Nephron progenitor cell (in vitro differentiated cells): ENCODE measurements around the gene ORM1.
A peak's percentile ranks its signal among the peaks of the same experiment; 100 is the strongest.

Source experiments
- DNase-seq: peaks from one replicate; pipeline ENCODE4 v3.0.0; 2021
- H3K27ac Mint-ChIP-seq: 2 replicates; pipeline ENCODE4 v1.8.0; 2021; ENCODE audit warnings: mild to moderate bottlenecking, moderate library complexity, mixed read lengths
- H3K27me3 Mint-ChIP-seq: 2 replicates; pipeline ENCODE4 v1.8.0; 2021; ENCODE audit warnings: mild to moderate bottlenecking, low read depth, mixed read lengths; ENCODE audit not compliant: poor library complexity
- H3K36me3 Mint-ChIP-seq: 2 replicates; pipeline ENCODE4 v1.8.0; 2021; ENCODE audit warnings: low read depth, mixed read lengths
- H3K4me1 Mint-ChIP-seq: 2 replicates; pipeline ENCODE4 v1.8.0; 2021; ENCODE audit warnings: mixed read lengths
- H3K4me3 Mint-ChIP-seq: 2 replicates; pipeline ENCODE4 v1.8.0; 2021; ENCODE audit warnings: mild to moderate bottlenecking, moderate library complexity, mixed read lengths
- H3K9me3 Mint-ChIP-seq: 2 replicates; pipeline ENCODE4 v1.8.0; 2021; ENCODE audit warnings: mild to moderate bottlenecking, moderate library complexity, mixed read lengths
- CTCF ChIP-seq: fragments of 200-600 bp; sonication (generic); IDR thresholded peaks from 2 replicates; pipeline ENCODE4 v1.5.0; 2021; ENCODE audit warnings: antibody characterized with exemption

Gene ORM1

GRCh38 chr9:114364134-114365041 is 41.5 kb downstream of the ORM1 start:
- no peak for DNase-seq
- H3K27ac Mint-ChIP-seq, result peak overlapping the region; percentile 48
- no peaks in the 10 kb centered on the region for H3K27me3 Mint-ChIP-seq
- peaks cover 32% of the 10 kb centered on the region for H3K36me3 Mint-ChIP-seq
- no peak overlapping the region for H3K4me3 Mint-ChIP-seq
- peaks cover 4% of the 10 kb centered on the region for H3K4me1 Mint-ChIP-seq
- H3K9me3 Mint-ChIP-seq, result no peaks in the 10 kb centered on the region
- TF ChIP-seq CTCF, result no peak

- H3K27ac Mint-ChIP-seq, result no peak overlapping the region
- no peak for DNase-seq
These were observed 42.3 kb downstream of the ORM1 start for GRCh38 chr9:114365194-114365593.

GRCh38 chr9:114366334-114367128 is 43.6 kb downstream of the ORM1 start:
- Mint-ChIP-seq H3K9me3 (no peaks in the 10 kb centered on the region), H3K4me3 (no peak overlapping the region), H3K36me3 (peaks cover 20% of the 10 kb centered on the region), H3K27me3 (no peaks in the 10 kb centered on the region), H3K27ac (peak overlapping the region; percentile 13), H3K4me1 (peaks cover 18% of the 10 kb centered on the region)
- no peak for DNase-seq
- no peak for TF ChIP-seq CTCF

More at GRCh38 chr9:114365194-114365593, 42.3 kb downstream of the ORM1 start:
- Mint-ChIP-seq H3K27me3 (no peaks in the 10 kb centered on the region), H3K9me3 (no peaks in the 10 kb centered on the region), H3K36me3 (peaks cover 30% of the 10 kb centered on the region), H3K4me3 (no peak overlapping the region), H3K4me1 (peaks cover 9% of the 10 kb centered on the region)
- no peak for TF ChIP-seq CTCF

- DNase-seq, result no peak
- no peak overlapping the region for H3K4me3 Mint-ChIP-seq
- peaks cover 18% of the 10 kb centered on the region for H3K36me3 Mint-ChIP-seq
- H3K27me3 Mint-ChIP-seq, result no peaks in the 10 kb centered on the region
- H3K4me1 Mint-ChIP-seq, result peaks cover 25% of the 10 kb centered on the region
- no peak for TF ChIP-seq CTCF
- no peaks in the 10 kb centered on the region for H3K9me3 Mint-ChIP-seq
- H3K27ac Mint-ChIP-seq, result no peak overlapping the region
These were observed 44.5 kb downstream of the ORM1 start for GRCh38 chr9:114367366-114367765.

GRCh38 chr9:114367772-114368569 is 45.1 kb downstream of the ORM1 start:
- H3K27ac Mint-ChIP-seq, result no peak overlapping the region
- H3K36me3 Mint-ChIP-seq, result peaks cover 18% of the 10 kb centered on the region
- H3K4me1 Mint-ChIP-seq, result peaks cover 31% of the 10 kb centered on the region
- no peak for DNase-seq
- no peaks in the 10 kb centered on the region for H3K9me3 Mint-ChIP-seq
- H3K4me3 Mint-ChIP-seq, result no peak overlapping the region
- no peaks in the 10 kb centered on the region for H3K27me3 Mint-ChIP-seq
- TF ChIP-seq CTCF, result no peak
